NCI-H82 treated with DMSO at 0.1 percent for 48 hours (cell line): ENCODE measurements around the gene ISOC1.

ENCODE experiments used
- DNase-seq: peaks from one replicate; lab custom pipeline; 2025; ENCODE audit not compliant: unreplicated experiment; lab: John Stamatoyannopoulos, UW

The ISOC1 gene

DNA sequence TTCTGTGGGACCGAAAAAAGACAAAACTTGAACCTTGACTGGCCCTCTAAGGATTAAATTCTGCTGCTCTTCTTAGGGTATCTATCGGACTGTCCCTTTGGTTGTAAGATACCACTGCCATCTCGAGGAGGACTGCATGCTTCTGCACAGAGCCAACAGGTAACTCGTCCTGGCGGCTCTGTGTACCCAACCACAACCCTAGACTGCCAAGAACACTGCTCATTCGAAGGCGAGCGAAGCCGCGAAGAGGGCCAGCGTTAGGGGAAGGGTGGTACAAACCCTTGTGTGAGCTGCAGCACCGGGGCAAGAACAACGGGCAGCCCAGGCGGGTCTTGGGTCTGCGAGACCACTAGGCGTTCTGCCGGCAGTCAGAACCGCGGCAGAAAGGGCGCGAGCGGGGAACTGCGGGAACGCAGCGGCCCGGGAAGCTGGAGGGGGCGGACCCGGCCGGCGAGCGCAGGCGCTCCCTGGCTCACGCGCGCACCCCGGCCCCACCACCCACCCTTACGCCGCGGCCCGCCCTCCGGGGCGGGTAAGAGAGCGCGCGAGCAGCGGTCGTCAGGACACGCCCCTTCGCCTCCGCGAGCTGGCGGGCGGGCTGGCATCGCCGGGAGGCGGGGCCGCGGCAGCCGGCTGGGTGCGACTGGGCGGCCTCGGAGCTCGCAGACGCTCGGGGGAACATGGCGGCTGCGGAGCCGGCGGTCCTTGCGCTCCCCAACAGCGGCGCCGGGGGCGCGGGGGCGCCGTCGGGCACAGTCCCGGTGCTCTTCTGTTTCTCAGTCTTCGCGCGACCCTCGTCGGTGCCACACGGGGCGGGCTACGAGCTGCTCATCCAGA, at the start of gene ISOC1:
TSS of gene ISOC1 (plus strand) at position 663 of the 837 bp plus-strand sequence. CDS start at position 681, 18 bp downstream.
- DNase-seq = peak; percentile 55

DNA sequence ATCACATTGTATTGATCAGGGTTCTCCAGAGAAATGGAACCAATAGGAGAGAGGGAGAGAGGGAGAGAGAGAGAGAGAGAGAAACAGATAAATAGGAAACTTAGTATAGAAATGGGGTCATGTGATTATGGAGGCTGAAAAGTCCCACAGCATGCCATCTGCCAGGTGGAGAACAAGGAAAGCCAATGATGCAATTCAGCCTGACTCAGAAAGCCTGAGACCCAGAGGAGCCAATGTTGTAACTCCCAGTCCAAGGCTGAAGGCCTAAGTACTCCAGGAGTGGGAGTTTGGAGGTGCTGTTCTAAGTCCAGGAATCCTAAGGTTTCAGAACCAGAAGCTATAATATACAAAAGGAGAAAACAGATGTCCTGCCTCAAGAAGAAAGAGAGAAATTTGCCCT, 48.4 kb upstream of the ISOC1 start:
- no peak for DNase-seq

DNA sequence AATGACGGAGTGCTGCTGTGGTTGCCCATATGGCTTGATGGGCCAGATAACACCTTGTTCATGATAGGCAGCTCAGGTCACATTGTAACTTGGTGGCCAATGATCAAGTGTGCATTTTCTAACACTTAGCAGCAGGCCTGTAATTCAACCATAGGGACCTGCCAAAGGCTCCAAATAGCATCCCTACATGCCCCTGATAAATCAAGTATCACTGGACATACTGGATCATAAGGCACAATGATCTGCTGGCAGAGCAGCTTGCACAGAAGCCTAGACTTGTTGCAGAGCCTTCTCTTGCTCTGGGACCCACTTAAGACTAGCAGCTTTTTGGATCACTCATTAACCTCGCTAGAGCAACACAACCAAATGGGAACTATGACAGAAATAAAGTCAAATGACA, 46.0 kb upstream of the ISOC1 start:
- DNase-seq = no peak

DNA sequence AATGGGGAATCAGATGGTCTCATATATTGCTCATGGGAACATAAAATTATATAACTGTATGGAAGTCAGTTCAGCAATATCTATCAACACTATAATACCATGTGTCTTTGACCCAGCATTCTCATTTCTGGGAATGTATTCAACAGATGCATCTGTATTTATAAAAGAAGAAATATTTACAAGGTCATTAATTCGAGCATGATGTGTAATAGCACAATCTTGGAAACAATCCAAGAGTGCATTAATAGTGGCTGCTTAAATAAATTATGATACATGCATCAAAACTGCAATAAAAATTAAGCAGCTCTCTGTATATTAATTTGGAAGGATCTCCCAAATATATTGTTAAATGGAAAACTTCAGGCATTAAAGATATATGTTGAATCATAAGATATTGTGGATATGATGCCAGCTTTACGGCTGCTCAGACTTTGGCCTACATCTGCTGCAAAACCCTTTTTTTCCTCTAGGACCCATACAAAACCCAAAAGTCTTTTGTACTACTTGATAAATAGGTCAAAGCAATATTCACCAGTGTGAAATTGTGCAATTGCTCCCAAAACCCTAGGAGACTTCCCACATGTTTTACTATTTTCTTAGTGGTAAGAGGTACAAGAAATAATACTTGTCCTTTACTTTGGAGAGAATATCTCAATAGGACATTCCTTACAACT, 45.3 kb upstream of the ISOC1 start:
- DNase-seq = no peak

DNA sequence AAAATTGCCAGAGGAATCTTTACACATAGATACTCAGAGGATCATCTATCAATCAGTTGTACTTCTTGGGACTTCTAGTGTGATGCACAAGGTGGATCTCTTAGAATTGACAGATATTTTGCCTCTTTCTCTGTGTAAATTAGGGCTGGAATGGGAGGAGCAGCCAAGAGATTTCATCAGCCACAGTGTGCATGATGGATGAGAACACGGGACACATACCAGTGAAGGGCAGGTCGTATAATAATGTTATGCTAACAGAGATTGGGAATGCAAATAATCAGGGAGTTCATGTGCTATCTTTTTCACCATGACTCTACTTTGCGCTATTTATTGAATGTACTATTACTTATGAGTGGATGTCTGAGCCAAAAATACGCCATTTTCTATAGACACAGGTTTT, 43.3 kb upstream of the ISOC1 start:
- no peak for DNase-seq

DNA sequence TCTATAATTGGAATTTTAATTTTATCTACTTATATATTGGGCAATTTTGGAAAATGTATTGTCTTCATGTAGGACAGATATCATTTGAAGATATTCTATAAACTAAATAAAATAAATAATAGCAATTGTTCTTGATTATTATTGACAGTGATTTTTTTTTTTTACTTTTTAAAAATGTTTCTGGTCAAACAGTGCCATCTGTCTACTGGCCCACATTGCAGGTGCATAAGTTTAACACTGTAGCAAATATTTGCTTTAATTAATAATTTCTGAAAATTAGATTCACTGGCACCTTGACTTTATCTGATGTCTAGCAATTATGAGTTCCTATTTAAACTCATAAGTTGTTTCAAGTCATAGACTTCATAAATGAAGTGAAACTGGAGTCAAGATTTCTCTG, 41.1 kb upstream of the ISOC1 start:
- no peak for DNase-seq

DNA sequence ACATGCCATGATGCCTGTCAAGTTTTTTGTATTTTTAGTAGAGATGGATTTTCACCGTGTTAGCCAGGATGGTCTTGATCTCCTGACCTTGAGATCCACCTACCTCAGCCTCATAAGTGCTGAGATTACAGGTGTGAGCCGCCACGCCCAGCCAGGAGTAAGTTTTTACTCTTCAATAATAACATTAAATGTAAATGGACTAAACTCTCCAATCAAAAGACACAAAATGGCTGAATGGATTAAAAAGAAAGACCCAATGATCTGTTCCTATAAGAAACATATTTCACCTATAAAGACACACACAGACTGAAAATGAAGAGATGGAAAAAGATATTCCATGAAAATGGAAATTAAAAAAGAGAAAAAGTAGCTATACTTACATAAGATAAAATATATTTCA, 37.2 kb upstream of the ISOC1 start:
- no peak for DNase-seq

DNA sequence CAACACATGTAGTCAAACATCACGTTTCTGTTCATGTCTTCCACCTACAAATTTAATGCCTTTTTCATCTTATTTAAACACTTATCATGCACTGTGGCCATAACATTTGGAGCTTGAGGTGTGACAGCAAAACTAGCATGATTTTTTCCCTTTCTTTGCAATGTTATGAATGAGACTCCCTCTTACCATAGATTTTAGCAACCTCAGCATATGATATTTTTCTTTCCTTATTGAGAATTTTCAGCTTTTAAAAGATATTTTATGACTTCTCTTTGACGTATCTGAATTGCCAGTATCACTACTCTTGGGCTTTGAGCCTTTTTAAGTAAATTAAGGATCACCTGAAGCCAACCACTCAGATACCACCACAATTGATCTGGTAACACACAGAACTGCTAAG, 32.7 kb upstream of the ISOC1 start:
- DNase-seq = no peak

DNA sequence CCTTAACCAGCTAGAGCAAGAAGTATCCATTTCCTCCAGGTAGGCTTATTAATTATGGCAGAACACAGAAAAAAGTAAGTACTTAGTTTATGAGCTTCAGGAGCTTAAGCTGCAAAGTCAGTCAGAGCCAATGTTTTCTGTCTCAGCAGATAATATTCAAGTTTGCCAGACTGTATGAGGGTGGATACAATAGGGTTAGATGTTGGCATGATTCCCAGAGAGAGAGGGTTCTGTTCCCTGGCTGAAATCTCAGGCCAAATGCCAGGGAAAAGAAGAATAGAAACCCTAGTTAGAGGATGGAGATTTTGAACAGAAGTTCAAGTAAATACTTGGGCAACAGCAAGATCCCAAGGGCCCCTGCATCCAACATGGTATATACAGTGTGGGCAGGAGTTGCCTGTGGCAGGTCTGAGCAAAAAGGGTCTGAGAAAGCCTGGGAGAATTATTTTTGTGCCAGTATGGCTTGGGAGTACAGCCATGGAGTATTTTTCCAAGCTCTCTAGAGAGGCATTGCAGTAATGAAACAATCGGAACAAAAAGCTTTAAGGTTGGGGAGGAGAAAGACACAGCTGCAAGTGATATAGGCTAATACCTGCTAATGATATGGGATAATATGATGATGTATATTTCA, 31.0 kb upstream of the ISOC1 start:
- peak; percentile 23 for DNase-seq

GRCh38 chr5:129065721-129066120, 28.8 kb upstream of the ISOC1 start:
- peak; percentile 73 for DNase-seq

DNA sequence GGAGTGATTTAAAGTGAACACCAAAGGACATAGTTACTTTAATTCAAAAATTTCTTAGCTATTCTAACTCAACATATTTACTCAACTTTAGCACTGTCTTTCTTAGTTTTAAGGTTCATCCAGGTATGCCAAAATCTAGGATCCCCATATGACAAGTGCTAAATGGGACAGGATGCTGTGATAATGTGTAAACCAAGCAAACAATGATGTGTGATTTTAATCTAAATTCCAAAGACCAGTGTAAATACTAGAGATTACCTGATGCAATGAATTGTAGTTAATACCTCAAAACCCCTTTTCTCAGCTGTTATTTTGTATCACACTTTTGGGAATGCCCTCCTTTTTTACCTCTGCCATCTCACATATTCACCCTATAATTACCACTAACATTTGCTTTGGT, 26.8 kb upstream of the ISOC1 start:
- DNase-seq = no peak

DNA sequence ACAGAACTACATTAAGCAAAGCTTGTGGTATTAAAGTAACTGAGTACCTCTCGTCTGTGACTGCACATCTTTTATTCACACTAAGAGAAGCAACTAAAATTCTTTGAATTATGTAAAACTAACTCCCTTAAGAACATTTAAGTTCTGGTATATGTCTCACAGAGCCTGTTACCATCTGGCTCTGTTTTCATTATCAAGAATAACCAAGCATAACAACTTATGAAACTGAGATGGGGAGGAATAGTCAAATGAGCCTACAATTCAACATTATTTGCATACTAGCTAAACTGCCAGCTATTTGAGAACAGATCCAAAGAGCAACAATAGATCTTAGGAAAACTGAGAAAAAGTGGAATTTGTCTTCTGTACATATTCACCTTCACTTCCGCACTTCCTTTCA, 25.3 kb upstream of the ISOC1 start:
- DNase-seq = no peak

GRCh38 chr5:129073111-129073510, 21.4 kb upstream of the ISOC1 start:
- no peak for DNase-seq

GRCh38 chr5:129074903-129075302, 19.6 kb upstream of the ISOC1 start:
- DNase-seq = peak; percentile 20

DNA sequence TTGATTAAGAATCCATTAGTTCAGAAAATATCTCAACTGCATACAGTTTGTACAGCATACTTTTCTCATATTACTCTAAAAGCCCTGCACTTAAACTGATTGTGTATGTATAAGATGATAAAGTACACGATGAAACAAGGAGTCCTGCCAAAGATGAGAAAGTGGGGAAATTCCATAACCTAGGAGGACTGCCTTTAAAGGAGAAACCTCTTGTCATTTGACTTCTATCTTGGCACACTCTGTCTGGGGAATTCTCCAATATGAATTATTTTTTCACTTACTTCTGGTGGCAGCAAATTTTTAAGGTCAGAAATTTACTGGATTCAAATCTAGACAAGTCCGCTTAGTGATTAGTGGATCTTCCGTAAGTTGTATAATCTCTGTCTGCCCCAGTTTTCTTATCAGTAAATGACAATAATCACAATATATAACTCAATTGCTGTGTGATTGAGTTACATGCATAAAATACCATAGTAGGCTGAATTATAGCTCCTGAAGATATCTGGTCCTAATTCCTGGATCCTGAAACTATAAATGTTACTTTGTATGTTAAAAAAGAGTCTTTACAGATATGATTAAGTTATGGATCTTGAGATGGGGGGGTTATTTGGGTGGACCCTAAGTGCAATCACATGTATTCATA, 17.0 kb upstream of the ISOC1 start:
- DNase-seq = no peak

DNA sequence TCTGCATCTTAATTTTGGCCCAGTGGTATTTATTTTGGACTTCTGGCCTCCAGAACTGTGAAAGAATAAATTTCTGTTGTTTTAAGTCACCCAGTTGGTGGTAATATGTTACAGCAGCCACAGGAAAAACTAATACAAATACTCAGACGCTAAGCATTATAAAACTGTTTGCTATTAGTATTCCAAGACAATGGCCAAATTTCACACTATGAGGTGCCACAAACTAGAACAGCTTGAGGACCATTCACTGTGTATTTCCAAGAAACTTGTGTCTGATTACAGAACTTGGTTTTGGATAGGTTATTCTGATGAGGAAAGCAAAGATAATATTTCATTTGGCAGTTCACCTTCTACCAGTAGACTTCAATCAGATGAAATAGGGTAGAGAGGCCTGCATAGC, 16.3 kb upstream of the ISOC1 start:
- DNase-seq = no peak

- no peak for DNase-seq
These were observed 15.9 kb upstream of the ISOC1 start for GRCh38 chr5:129078660-129079059.

- DNase-seq = no peak
These were observed 15.1 kb upstream of the ISOC1 start for GRCh38 chr5:129079496-129079895.

GRCh38 chr5:129080766-129081165, 13.8 kb upstream of the ISOC1 start:
- DNase-seq = no peak

- no peak for DNase-seq
These were observed 12.1 kb upstream of the ISOC1 start for GRCh38 chr5:129082225-129083136.
